Pons (tissue), 1 donor: ENCODE data around the gene UVRAG.

ENCODE experiments used
- DNase-seq: peaks from one replicate; pipeline ENCODE4 v3.0.0-alpha.2; 2016; ENCODE audit warnings: low spot score

UVRAG gene

DNA sequence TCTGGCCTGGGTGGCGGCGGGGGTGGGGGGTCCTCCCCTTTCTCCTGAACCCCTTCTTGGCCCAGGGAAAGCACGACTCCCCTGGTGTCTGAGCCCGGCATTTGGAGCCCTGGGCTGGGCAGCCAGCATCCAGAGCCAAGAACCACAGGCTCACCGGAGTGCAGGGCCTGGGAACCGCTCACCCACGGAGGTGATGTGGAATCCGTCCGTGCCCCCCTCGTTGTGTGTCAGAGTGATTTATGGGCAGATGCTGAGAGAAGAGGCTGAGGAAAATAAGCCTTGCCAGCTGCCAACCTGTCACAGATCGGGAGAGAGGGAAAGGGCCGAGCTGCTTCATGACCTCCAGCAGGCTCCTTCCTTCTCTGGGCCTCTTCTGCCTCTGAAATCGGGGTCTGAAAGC lies 357.6 kb downstream of the UVRAG start:
- DNase-seq, result no peak

GRCh38 chr11:76173663-76174062 lies 358.7 kb downstream of the UVRAG start:
- no peak for DNase-seq

DNA sequence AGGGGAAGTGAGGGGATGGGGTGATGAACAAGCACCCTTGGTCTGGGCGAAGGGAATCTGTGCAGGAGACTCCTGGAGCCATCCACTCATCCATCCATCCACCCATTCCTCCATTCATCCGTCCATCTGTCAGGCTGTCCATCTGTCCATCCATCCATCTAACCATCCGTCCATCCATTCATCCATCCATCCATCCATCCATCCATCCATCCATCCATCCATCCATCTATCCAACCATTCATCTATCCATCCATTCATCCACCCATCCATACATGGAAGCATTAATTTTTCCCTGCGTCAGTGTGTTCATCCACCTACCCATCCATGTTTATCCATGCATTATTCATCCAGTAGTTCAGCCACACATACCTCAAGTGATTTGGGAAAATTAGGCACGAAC lies 359.3 kb downstream of the UVRAG start:
- DNase-seq, result no peak

GRCh38 chr11:76175783-76176182 lies 360.8 kb downstream of the UVRAG start:
- no peak for DNase-seq

GRCh38 chr11:76176463-76176862 lies 361.5 kb downstream of the UVRAG start:
- no peak for DNase-seq

DNA sequence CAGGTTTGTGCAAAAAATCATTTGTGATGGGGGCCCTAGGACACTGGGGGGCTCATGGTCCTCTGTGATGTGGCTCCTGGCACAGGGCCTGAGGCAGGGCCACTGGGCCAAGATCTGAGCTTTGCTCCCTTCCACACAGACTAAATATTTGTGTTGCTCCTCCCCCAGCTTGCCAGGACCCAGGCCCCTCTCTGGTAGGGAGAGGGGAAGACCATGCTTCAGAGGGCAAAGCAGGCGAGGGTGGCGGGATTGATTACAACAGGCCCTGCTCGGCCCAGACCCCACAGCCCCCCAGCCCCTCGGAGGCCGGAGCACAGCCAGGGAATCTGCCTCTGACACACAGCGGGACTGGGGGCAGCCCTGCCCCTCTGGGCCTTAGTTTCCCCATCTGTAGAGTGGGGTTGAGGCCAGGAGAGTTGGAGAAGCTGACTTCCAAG lies 362.3 kb downstream of the UVRAG start:
- no peak for DNase-seq

- DNase-seq, result no peak
These were observed 364.1 kb downstream of the UVRAG start for GRCh38 chr11:76179147-76179546.

GRCh38 chr11:76181371-76181770 lies 366.4 kb downstream of the UVRAG start:
- no peak for DNase-seq

DNA sequence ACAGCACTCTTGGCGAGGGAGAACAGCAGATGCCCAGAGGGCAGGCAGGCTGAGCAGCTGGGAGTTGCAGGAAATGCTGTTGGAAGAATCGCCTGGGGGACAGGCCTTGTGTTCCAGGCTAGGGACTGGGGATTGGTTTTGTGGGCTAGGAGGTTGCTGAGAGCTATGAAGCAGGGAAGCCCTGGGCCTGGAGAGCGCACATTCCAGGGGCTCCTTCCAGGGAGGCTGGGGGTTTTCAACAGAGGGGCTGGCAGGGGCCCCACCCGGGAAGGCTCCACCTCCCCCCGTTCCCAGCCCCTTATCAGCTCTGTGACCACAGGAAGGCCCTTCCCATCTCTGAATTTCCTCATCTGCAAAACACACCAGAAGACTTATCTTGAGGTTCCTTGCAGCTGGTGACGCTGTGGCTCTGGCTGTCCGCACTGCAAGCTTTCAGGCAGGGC lies 369.6 kb downstream of the UVRAG start:
- no peak for DNase-seq

- no peak for DNase-seq
These were observed 370.5 kb downstream of the UVRAG start for GRCh38 chr11:76185511-76185910.

- DNase-seq, result no peak
These were observed 371.0 kb downstream of the UVRAG start for GRCh38 chr11:76185931-76186401.

- DNase-seq, result no peak
These were observed 371.8 kb downstream of the UVRAG start for GRCh38 chr11:76186776-76187279.

- no peak for DNase-seq
These were observed 373.9 kb downstream of the UVRAG start for GRCh38 chr11:76188873-76189272.

- no peak for DNase-seq
These were observed 374.7 kb downstream of the UVRAG start for GRCh38 chr11:76189682-76190081.

GRCh38 chr11:76190376-76190775 lies 375.4 kb downstream of the UVRAG start:
- DNase-seq, result no peak
